Neural cell (in vitro differentiated cells): ENCODE results near the gene ADGRG6. TPM values are rescaled to one million over a fixed set of nuclear protein-coding genes. Genes with fewer than 3 reads are reported as not detected.

ENCODE experiments used
- H2AFZ ChIP-seq: fragments of 200-600, 300-800 bp; sonication (generic), shearing (Covaris generic); 2 replicates; pipeline ENCODE4 v1.6.0; 2014; ENCODE audit warnings: low read depth, mild to moderate bottlenecking, antibody characterized with exemption, low read length, moderate library complexity
- H3F3A ChIP-seq: fragments of 200-600 bp; shearing (Covaris generic); 2 replicates; pipeline ENCODE4 v1.6.1; 2016; ENCODE audit warnings: mild to moderate bottlenecking, moderate library complexity, mixed read lengths, antibody characterized with exemption, low read length; ENCODE audit not compliant: insufficient read depth, poor library complexity, severe bottlenecking
- H3K27ac ChIP-seq: fragments of 200-600, 300-800 bp; sonication (generic), shearing (Covaris generic); 2 replicates; pipeline ENCODE4 v1.5.1; 2014; ENCODE audit warnings: mild to moderate bottlenecking, low read length, moderate library complexity
- H3K27me3 ChIP-seq: fragments of 300-800, 200-600 bp; sonication (generic), shearing (Covaris generic); 2 replicates; pipeline ENCODE4 v1.6.0; 2014; ENCODE audit warnings: mild to moderate bottlenecking, low read depth, low read length, moderate library complexity; ENCODE audit not compliant: insufficient read depth
- H3K36me3 ChIP-seq: fragments of 300-800, 200-600 bp; sonication (generic), shearing (Covaris generic); 2 replicates; pipeline ENCODE4 v1.5.1; 2014; ENCODE audit warnings: mild to moderate bottlenecking, antibody characterized with exemption, low read length, moderate library complexity; ENCODE audit not compliant: insufficient read depth
- H3K4me2 ChIP-seq: fragments of 300-800, 200-600 bp; sonication (generic), shearing (Covaris generic); 2 replicates; pipeline ENCODE4 v1.6.0; 2014; ENCODE audit warnings: mild to moderate bottlenecking, low read length
- H3K4me3 ChIP-seq: fragments of 300-800, 200-600 bp; sonication (generic), shearing (Covaris generic); 2 replicates; pipeline ENCODE4 v1.5.1; 2014; ENCODE audit warnings: mild to moderate bottlenecking, low read length, moderate library complexity
- H3K79me2 ChIP-seq: fragments of 200-600 bp; shearing (Covaris generic); replicated peaks from 2 replicates; pipeline ENCODE4 v1.6.0; 2014; ENCODE audit warnings: mild to moderate bottlenecking, low read length, moderate library complexity; ENCODE audit not compliant: insufficient read depth
- H3K9ac ChIP-seq: fragments of 300-800, 200-600 bp; sonication (generic), shearing (Covaris generic); 2 replicates; pipeline ENCODE4 v1.6.1; 2016; ENCODE audit warnings: mild to moderate bottlenecking, low read length, mixed read lengths
- H3K9me2 ChIP-seq: fragments of 200-600 bp; shearing (Covaris generic); 2 replicates; pipeline ENCODE4 v1.6.1; 2016; ENCODE audit warnings: mild to moderate bottlenecking, low read length, mixed read lengths; ENCODE audit not compliant: insufficient read depth
- H3K9me3 ChIP-seq: fragments of 200-600, 300-800 bp; sonication (generic), shearing (Covaris generic); 2 replicates; pipeline ENCODE4 v1.6.1; 2016; ENCODE audit warnings: mild to moderate bottlenecking, mixed run types, low read length, moderate library complexity, mixed read lengths
- H4K20me1 ChIP-seq: fragments of 200-600 bp; shearing (Covaris generic); 2 replicates; pipeline ENCODE4 v1.6.1; 2016; ENCODE audit warnings: mild to moderate bottlenecking, mixed run types; ENCODE audit not compliant: insufficient read depth
- EP300 ChIP-seq: fragments of 450-650 bp; conservative IDR thresholded peaks from 2 replicates; pipeline ENCODE4 v1.6.1; 2014; ENCODE audit warnings: antibody characterized with exemption, mild to moderate bottlenecking, moderate library complexity; ENCODE audit not compliant: poor library complexity, severe bottlenecking
- EZH2 ChIP-seq: fragments of 200-600, 300-800 bp; shearing (Covaris generic), sonication (generic); IDR thresholded peaks from 2 replicates; pipeline ENCODE4 v1.6.1; 2014; ENCODE audit warnings: antibody characterized with exemption, low read length, borderline replicate concordance, mild to moderate bottlenecking; ENCODE audit not compliant: insufficient read depth, poor library complexity, severe bottlenecking
- MXI1 ChIP-seq: fragments of 450-650 bp; conservative IDR thresholded peaks from 2 replicates; pipeline ENCODE4 v1.6.1; 2014; ENCODE audit warnings: antibody characterized with exemption, mild to moderate bottlenecking; ENCODE audit not compliant: poor library complexity, severe bottlenecking
- POLR2AphosphoS5 ChIP-seq: IDR thresholded peaks from 2 replicates; pipeline ENCODE4 v1.6.1; 2012
- RAD21 ChIP-seq: fragments of 450-650 bp; conservative IDR thresholded peaks from 2 replicates; pipeline ENCODE4 v1.6.1; 2014; ENCODE audit warnings: antibody characterized with exemption, mild to moderate bottlenecking, moderate library complexity
- REST ChIP-seq: IDR thresholded peaks from 2 replicates; pipeline ENCODE4 v1.6.1; 2012; ENCODE audit warnings: borderline replicate concordance
- SMC3 ChIP-seq: fragments of 450-650 bp; conservative IDR thresholded peaks from 2 replicates; pipeline ENCODE4 v1.6.1; 2014; ENCODE audit warnings: antibody characterized with exemption, mild to moderate bottlenecking, moderate library complexity; ENCODE audit not compliant: poor library complexity
- TAF1 ChIP-seq: IDR thresholded peaks from 2 replicates; pipeline ENCODE4 v1.6.1; 2012; ENCODE audit warnings: low read depth
- polyA plus RNA-seq: library from polyadenylated mRNA; depleted of rRNA; stranded (reverse); fragments of >200 nt; gene quantifications from 2 replicates; pipeline ENCODE4 v1.2.3, GENCODE V29; 2014
- TF ChIP-seq, protein P1 (sequence below): fragments of 450-650 bp; IDR thresholded peaks from 2 replicates; pipeline ENCODE4 v1.5.1; 2014; ENCODE audit warnings: antibody characterized with exemption, mild to moderate bottlenecking, moderate library complexity; ENCODE audit not compliant: poor library complexity, severe bottlenecking

Gene ADGRG6
- polyA plus RNA-seq, 1 donor from 2014 or later: 0.37 TPM

GRCh38 chr6:142260748-142261147 is 41.1 kb upstream of the ADGRG6 start:
- Histone ChIP-seq H3K27ac (no peak overlapping the region), H3K79me2 (no peaks in the 10 kb centered on the region), H3K9me2 (no peaks in the 10 kb centered on the region), H3K36me3 (no peaks in the 10 kb centered on the region), H3F3A (no peaks in the 10 kb centered on the region), H3K4me2 (no peak overlapping the region), H4K20me1 (no peaks in the 10 kb centered on the region), H3K9ac (no peak overlapping the region), H3K27me3 (no peaks in the 10 kb centered on the region), H3K9me3 (no peaks in the 10 kb centered on the region), H2AFZ (no peak overlapping the region), H3K4me3 (no peak overlapping the region)
- TF ChIP-seq TAF1 (no peak), EZH2 (no peak), EP300 (no peak), SMC3 (no peak), MXI1 (no peak), REST (no peak), POLR2AphosphoS5 (no peak), RAD21 (no peak)
- TF ChIP-seq, protein P1, sequence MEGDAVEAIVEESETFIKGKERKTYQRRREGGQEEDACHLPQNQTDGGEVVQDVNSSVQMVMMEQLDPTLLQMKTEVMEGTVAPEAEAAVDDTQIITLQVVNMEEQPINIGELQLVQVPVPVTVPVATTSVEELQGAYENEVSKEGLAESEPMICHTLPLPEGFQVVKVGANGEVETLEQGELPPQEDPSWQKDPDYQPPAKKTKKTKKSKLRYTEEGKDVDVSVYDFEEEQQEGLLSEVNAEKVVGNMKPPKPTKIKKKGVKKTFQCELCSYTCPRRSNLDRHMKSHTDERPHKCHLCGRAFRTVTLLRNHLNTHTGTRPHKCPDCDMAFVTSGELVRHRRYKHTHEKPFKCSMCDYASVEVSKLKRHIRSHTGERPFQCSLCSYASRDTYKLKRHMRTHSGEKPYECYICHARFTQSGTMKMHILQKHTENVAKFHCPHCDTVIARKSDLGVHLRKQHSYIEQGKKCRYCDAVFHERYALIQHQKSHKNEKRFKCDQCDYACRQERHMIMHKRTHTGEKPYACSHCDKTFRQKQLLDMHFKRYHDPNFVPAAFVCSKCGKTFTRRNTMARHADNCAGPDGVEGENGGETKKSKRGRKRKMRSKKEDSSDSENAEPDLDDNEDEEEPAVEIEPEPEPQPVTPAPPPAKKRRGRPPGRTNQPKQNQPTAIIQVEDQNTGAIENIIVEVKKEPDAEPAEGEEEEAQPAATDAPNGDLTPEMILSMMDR: no peak

DNA sequence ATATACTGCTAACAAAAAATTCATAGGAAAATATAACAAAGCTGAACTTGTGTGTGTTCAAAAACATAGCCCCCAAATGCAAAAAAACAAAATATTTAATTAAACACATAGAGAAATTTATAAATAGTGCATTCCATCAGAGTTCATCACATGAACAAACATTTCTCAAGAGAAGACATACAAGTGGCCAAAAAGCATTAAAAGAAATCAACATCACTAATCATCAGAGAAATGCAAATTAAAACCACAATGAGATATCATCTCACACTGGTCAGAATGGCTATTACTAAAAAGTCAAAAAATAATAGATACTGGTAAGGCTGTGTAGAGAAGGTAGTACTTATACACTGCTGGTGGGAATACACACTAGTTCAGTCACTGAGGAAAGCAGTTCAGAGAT is 39.6 kb upstream of the ADGRG6 start:
- Histone ChIP-seq H3K27ac (no peak overlapping the region), H3K9ac (no peak overlapping the region), H3K36me3 (no peaks in the 10 kb centered on the region), H3K4me2 (no peak overlapping the region), H3K79me2 (no peaks in the 10 kb centered on the region), H3K9me3 (no peaks in the 10 kb centered on the region), H3F3A (no peaks in the 10 kb centered on the region), H3K27me3 (no peaks in the 10 kb centered on the region), H4K20me1 (no peaks in the 10 kb centered on the region), H3K4me3 (no peak overlapping the region), H3K9me2 (no peaks in the 10 kb centered on the region), H2AFZ (no peak overlapping the region)
- TF ChIP-seq POLR2AphosphoS5: no peak
- no peak for TF ChIP-seq SMC3
- TF ChIP-seq TAF1: no peak
- TF ChIP-seq, protein P1: no peak
- no peak for TF ChIP-seq MXI1
- TF ChIP-seq RAD21: no peak
- TF ChIP-seq EZH2: no peak
- no peak for TF ChIP-seq EP300
- TF ChIP-seq REST: no peak
